CMK (cell line): Measurements from ENCODE around the gene KRTAP5-10.
"Not testable (repeated sequence)": the region's sequence is repeated elsewhere in the genome, so short reads cannot be mapped to it uniquely, and the experiment has no call there.

Experiments used
- DNase-seq: peaks from one replicate; pipeline ENCODE4 v3.0.0-alpha.2; 2010; ENCODE audit warnings: low read depth

Gene KRTAP5-10

DNA sequence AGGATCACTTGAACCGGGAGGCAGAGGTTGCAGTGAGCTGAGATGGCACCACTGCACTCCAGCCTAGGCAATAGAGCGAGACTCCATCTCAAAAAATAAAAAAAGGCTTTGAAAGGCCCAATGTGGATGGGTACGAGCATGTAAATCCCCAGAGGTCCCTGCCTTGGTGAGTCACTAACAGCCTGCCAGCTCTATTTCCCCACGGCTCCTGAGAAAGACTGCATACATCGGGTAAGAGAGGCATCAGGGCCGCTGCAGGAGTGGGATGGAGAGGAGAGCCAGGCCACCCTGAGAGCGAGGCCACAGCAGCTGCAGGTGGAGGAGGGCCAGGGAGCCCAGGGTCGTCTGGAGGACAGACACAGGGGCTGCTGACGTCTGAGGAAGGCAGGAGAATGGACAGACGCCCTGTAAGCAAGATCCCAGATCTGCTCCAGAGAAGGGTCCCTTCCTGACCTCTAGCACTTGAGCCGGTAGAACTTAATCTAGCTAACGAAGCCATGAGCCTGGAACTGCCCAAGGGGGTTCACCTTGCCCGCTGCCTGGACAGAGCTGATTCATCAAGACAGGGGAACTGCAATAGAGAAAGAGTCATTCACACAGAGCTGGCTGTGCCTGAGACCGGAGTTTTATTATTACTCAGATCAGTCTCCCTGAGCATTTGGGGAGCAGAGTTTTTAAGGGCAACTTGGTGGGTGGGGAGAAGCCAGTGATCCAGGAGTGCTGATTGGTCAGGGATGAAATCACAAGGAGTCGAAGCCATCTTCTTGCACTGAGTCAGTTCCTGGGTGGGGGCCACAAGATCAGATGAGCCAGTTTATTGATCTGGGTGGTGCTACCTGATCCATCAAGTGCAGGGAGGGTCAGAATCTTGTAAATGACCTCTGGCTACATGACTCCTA lies 22.2 kb upstream of the KRTAP5-10 start:
- DNase-seq = no peak

DNA sequence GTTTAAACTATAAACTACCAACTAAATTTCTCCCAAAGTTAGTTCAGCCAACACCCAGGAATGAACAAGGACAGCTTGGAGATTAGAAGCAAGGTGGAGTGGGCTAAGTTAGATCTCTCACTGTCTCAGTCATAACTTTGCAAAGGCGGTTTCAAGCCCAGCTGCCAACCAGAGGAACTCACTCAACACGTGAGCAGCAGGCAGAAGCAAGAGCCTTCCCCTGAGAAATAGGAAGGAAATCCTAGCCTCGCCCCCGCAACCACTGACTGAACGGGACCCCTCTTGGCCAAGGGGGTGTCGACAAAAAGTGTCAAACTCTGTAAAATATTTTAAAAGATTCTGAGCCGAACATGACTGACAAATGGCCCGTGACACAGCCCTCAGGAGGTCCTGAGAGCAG lies 21.5 kb upstream of the KRTAP5-10 start:
- DNase-seq = no peak

DNA sequence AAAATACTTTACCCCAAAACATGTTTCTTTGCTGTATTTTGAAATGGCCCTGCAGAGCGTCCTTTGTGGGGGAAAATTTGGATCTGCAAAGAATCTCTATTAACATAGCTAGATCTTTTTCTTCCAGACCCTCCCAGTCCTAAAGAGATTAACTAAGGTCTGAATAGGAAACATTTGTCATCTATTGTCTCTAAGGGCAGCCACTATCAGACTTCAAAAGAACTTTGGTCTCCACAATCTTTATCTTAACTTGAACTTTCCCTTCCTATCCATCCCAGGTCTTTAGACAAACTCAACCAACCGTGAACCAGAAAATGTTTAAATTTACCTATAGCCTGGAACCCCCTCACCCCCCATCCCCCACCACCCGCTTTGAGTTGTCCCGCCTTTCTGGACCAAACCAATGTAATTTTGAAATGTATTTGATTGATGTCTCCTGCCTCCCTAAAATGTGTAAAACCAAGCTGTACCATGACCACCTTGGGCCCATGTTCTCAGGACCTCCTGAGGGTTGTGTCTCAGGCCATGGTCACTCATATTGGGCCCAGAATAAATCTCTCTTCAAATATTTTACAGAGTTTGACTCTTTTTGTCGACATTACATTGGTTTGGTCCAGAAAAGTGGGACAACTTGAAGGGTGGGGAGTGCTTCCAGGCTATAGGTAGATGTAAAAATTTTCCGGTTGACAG lies 20.7 kb upstream of the KRTAP5-10 start:
- DNase-seq = no peak

DNA sequence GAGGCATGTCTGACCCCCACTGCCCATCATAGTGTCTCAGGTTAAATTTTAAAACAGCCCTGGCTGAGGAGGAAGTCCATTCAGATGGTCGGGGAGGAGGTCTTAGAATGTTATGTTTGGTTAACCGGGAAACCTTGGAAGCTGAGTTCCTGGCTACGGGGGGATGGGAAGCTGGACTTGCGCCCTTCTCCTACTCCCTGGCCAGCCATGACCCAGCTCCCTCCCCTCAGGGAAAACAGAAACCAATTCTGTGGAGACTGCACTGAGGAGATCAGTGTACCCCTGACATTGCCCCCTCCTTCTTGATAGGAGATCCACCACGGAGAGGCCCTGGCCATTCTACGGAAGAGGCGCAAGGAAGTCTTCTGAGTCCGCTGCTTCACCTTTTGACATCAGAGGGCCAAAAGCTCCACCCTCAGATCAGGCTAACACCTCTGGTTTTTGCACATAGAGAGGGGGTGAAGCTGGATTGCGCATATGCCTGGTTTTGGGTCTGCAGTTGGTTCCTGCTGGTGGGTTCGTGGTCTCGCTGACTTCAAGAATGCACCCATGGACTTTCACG lies 19.9 kb upstream of the KRTAP5-10 start:
- DNase-seq = no peak

DNA sequence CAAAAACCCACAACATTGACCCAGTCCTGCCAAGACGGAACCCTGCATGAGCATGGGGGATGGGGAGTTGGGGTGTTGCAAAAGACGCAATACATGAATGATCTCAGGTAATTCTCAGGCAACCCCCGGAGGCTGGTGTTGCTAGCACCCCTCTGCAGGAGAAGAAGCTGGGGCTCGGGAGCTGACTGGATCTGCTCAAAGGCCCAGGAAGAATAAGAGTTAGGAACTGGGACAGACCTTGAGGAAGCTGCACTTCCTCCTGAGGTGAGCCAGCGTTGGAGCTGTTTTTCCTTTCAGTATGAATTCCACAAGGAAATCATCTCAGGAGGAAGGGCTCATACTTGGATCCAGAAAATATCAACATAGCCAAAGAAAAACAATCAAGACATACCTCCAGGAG lies 17.2 kb upstream of the KRTAP5-10 start, which contains the start of gene KRTAP5-9:
KRTAP5-9 (plus strand) TSS at position 301 of the 400 bp plus-strand sequence. CDS start 238 bp downstream, outside the sequence.
- no peak for DNase-seq

DNA sequence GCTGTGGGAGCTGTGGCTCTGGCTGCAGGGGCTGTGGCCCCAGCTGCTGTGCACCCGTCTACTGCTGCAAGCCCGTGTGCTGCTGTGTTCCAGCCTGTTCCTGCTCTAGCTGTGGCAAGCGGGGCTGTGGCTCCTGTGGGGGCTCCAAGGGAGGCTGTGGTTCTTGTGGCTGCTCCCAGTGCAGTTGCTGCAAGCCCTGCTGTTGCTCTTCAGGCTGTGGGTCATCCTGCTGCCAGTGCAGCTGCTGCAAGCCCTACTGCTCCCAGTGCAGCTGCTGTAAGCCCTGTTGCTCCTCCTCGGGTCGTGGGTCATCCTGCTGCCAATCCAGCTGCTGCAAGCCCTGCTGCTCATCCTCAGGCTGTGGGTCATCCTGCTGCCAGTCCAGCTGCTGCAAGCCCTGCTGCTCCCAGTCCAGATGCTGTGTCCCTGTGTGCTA lies 16.6 kb upstream of the KRTAP5-10 start:
- DNase-seq = no peak

DNA sequence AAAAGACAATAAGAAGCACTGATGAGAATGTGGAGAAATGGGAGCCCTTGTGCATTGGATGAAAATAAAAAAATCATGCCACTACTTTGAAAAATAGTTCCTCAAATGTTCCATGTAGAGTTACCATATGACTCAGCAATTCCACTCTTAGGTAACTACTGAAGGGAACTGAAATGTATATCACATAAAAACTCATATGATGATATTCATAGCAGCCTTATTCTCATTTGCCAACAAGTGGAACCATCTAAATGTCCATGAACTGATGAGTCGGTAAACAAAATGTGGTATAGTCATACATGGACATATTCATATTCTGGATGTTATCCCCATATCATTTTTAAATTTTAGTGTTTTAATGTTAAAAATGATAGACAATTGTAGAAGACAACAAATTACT lies 13.7 kb upstream of the KRTAP5-10 start:
- no peak for DNase-seq

DNA sequence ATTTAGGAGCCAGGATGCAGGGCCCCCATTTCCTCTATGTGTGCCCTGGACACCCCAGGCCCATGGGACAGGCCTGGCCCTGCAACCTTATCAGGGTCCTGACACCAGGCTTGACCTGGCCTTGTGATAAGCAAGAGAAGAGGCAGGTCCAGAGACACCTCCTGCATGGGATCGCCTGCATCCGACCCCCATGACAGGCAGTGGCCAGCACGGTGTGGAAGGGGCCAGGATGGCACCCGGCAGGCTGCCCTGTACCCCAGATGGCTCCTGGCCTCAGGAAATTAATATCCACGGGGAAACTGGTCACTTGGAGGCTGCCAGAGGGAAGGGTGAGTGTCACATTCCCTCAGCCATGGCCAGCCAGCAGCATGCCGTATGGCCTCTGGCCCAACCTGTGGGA lies 10.4 kb upstream of the KRTAP5-10 start:
- DNase-seq = no peak

DNA sequence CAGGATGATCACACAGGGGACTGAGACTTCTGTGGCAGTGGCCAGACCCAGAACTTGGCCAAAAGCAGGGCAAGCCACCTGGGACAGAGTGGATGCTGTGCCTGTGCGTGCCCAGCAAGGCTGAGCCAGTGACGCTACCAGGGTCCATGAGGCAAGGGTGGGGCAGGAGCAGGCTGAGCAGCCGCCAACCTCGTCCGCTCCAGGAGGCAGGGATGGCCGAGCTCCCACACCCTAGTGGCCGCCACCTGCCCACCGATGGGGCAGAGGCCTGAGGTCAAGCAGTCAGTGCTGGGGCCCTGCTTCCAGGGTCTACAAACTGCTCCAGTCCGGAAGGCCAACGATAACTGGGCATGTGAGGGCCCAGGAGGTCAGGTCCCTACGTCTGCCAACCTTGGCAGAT lies 9.9 kb upstream of the KRTAP5-10 start:
- no peak for DNase-seq

DNA sequence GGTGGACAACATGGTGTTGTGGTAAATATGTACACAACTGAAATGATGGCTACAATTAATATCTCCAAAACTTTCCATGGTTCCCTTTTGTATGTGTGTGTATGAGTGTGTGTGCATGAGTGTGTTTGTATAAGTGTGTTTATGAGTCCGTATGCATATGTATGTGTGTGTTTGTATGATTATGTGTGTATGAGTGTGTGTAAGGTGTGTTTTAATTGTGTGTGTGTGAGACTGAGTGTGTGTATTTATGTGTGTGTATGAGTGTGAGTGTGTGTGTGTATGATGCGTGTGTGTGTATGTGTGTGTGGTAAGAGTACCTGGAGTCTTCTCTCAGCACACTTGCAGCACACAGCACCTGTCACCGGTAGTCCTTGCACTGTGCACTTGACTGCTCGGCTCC lies 9.3 kb upstream of the KRTAP5-10 start:
- DNase-seq = no peak

DNA sequence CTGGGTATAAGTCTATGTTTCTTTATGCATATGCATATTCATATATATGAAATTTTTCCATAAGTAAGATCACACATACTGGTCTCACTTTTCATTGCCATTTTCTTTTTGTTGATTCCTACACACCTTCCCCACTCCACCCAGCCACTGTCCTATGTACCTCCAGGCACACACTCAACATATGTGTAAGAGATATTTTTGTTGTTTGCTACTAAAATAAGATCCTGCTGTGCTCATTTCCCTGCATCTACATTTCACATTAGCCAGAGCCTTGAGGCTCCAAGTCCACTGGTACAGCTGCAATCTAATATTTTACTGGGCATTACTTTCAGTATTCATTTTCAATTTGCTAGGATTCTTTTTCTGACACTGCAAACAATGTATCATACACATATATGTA lies 8.1 kb upstream of the KRTAP5-10 start:
- DNase-seq = no peak

DNA sequence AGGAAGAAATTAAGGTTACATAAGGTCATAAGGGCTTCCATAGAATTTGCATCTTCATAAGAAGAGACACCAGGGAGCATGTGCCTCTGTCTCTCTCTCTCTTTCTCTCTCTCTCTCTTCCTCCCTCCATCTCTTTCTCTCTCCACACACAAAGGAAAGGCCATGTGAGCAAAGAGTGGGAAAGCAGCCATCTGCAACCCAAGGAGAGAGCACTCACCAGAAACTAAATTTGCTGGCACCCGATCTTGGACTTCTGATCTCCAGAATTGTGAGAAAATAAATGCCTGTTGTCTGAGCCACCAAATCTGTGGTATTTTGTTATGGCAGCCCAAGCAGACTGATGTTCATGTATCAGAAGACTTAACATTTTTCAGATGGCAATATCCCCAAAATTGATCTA lies 6.4 kb upstream of the KRTAP5-10 start:
- DNase-seq = no peak

DNA sequence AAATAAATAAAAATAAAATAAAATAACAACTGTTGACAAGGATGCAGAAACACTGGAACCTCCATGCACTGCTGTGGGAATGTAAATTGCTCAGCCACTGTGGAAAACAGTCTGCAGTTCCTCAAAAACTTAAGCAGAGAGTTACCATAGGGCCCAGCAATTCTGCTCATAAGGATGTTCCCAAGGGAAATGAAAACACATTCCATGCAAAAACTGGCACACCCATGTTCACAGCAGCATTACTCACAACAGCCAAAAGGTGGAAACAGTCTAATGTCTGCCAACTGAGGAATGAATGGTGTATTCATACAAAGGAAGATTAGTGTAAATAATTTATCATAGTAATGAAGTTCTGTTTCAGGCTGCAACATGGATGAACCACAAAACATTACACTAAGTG lies 3.2 kb upstream of the KRTAP5-10 start:
- DNase-seq = no peak

DNA sequence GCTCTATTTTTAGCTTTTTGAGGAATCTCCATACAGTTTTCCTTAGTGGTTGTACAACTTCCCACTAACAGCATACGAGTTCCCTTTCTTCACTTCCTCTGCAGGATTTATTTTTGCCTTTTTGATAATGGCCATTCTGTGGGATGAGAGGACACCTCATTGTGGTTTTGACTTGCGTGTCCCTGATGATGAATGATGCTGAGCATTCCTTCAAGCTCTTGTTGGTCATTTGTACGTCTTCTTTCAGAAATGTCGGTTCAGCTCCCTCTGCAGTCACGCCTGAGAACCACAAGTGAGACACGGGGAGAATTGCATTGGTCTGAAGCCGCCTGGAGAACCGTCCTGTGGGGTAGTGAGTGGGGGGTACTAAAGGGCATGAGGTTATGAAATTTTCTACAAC lies 2.0 kb upstream of the KRTAP5-10 start:
- no peak for DNase-seq

DNA sequence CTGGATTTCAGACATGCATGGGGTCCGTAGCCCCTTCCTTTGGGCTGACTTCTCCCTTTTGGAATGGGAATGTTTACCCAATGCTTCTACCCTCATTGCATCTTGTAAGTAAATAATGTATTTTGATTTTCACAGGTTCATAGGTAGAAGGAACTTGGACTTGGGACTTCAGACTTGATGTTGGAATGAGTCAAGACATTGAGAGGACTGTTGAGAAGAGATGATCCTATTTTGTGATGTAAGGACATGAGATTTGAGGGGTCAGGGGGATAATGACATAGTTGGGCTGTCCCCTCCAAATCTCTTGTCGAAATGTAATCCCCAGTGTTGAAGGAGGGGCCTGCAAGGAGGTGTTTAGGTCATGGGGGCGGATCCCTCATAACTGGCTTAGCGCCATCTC lies 933 bp upstream of the KRTAP5-10 start:
- DNase-seq = no peak

DNA sequence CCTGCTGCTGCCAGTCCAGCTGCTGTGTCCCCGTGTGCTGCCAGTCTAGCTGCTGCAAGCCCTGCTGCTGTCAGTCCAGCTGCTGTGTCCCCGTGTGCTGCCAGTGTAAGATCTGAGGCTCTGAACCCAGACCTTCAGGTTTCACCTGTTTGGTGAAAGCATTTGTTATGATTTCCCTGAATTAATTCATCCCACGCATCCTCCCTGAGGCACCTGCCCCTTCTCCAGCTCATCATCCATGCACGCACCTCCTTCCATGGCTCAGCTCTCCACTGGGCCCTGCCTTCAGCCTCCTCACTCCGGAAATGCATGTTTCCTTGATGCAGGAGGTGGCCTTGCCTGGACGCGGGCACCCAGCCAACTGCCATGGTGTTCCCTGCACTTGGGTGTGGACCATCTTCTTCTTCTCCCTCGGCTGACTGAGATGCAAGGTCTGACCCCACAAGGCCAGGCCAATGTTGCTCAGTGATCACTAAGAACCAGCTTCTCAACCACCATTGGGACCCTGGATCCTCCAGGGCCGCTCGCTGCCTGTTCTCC lies 788 bp downstream of the KRTAP5-10 start:
- DNase-seq = no peak

DNA sequence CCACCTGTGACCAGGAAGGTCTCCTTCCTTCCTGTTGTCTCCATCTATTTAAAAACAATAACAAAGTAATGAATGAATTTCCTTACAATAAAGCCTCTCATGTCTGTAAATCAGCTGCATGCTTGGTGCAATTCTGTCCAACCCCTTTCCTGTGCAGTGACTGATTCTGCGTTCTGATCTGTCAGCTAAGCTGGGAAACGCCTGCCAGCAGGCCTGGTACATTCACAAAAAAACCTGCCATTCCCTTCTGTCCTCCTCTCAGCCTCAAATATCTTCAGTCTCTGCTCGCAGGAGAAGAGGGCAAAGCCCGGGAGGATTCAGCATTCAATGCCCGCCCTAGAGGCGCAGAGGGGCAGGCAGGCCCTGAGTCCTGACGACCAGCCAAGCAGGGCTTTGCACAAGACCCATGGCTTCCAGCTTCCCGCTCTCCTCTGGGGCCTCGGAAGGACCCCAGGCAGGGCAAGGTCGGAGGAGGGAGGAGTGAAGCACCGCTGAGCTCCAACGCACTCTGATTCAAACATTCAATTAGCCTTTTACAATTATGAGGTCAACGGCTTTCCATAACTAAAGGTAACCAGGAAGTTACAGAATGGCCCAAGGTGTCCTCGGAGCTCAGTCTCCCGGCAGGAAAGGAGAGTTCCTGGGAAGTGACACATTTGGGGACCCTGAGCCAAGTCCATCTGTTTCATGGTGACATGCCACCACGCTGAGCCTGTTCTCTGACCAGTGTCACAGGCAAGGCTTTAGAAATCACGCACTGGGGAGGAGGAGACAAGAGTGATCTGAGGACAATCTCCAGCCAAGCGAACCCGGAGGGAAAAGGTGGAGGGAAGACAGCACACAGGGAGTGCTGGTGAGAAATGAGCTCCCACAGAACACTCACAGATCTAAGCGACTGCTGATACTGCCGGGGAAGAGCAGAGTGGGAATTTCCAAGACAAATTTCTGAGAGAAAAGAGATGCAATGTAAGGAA lies 1.6 kb downstream of the KRTAP5-10 start:
- not testable (repeated sequence) for DNase-seq

DNA sequence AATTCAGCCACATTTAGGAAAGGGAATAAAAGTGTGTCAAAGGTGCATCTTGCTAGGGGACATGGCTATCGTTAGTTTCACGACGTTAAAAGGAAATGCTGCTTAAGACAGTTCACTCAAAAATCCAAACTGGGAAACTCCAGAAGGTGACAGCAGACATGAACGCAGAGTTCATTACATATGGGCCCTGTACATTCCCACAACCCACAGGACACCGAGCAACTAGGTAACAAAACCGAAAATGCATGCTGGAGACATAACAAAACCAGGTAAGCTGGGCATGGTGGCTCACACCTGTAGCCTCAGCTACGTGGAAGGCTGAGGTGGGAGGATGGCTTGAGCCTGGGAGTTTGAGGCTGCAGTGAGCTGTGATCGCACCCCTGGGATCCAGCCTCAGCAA lies 2.3 kb downstream of the KRTAP5-10 start:
- not testable (repeated sequence) for DNase-seq

DNA sequence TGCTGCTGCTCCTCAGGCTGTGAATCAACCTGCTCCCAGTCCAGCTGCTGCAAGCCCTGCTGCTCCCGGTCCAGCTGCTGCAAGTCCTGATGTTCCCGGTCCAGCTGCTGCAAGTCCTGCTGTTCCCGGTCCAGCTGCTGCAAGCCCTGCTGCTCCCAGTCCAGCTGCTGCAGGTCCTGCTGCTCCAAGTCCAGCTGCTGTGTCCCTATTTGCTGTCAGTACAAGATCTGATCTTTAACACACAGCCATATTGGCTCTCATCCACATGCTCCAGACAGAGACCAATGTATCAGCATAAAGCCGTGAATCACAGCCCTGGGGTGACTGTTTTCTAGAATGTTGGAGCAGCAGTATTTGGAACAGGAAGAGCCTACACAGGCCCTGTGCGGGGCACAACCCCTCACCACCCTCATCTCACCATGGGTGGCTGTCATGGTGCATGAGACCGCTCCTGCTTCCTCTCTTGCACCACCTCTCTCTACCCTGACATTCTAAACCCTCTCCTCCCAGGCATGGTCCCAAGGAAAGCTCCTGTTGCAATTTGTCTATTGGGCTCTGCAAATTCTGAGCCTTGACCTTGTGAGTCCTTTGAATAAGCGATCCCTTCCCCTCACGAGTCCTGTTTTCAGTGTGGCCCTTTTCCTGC lies 3.5 kb downstream of the KRTAP5-10 start:
- no peak for DNase-seq

DNA sequence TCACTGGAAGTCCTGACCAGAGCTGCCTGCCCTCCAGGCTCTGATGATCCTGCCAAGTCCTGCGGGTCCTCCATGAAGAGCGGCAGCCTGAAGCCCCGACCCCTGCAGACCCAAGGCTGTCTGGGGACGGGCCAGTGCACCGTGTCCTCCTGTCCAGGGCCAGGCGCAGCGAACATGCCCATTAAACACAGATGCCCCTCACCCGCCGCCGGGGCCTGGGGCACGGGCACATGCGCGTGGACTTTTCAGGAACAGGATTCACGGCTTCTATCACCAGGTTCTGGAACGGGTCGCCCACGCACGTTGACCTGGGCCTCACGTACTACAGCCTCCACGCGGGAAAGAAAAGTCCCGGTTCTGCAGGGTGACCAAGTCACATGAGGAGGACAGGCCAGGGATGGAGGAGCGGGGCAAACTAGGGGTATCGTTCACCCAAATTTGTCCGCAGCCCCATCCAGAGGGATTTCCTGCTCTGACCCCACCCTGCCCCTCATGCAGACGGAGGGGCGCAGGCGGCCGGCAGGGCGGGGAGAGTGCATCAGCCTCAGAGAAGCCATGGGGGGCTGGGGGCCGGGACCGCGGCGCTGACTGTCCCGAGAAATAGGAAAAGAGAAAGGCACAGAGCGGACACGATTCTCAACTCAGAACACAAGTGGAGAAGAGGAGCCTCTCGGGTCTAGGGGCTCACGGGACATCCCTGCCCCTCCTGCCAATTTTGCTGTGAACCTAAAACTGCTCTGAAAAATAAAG lies 5.9 kb downstream of the KRTAP5-10 start:
- DNase-seq = not testable (repeated sequence)
